ENCODE data around the gene MMADHC.

- TF ChIP-seq CTCF (IDR thresholded peaks at IDR 0.05) (no peak), POLR2A (IDR thresholded peaks at IDR 0.05) (no peak), POLR2AphosphoS5 (IDR thresholded peaks at IDR 0.05) (no peak), EP300 (IDR thresholded peaks at IDR 0.05; ENCODE audit: low read depth) (no peak)
Observed at GRCh38 chr2:149540138-149540537, 47.4 kb downstream of the MMADHC start.

Measured in transverse colon (tissue), 4 donors.